GM18861 (cell line): ENCODE data around the gene CD7.

Experiments used
- ATAC-seq: cut with Tn5 transposase; IDR thresholded peaks from one replicate; pipeline ENCODE4 v1.9.1; 2021; ENCODE audit not compliant: unreplicated experiment

Gene CD7

DNA sequence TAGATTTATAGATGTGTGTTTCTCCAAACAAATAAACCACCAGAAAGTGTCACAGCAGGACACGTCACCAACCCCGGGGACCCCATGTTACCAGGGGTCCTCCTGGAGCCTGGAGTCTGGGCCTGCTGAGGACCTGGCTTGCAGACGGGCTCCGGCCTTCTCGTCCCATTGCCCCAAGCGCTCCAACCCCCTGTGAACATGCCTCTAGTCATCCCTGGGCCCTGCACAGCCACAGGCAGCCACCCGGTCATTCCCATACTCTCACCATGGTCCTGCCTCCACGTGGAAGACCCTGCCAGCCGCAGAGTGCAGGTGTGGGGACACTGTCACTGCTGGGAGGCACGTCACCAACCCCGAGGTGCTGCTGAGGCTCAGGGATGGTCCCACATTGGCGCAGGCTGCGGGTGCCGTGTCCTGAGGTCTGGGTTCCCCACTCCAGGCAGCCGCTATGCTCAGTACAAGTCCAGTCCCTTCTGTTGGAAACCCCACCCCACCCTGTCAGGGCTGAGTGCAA lies 11.6 kb upstream of the CD7 start:
- ATAC-seq: no peak

GRCh38 chr17:82328141-82328993 lies 11.0 kb upstream of the CD7 start:
- no peak for ATAC-seq

DNA sequence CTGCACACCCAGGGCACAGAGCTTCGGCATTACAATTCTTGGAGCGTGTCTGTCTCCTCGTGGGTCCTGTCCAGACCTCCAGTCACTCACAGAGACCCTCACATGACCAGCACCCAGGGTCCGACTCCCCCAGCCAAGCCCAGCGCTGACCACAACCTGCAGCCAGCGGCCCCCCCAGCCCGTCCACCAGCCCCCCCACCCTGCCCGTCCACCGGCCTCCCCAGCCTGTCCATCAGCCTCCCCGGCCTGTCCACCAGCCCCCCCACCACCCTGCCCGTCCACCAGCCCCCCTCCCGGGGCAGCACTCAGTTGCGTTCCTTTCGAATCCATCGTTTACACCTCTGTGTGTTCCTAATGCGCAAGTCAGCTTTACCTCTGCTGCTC lies 10.3 kb upstream of the CD7 start:
- ATAC-seq: no peak

DNA sequence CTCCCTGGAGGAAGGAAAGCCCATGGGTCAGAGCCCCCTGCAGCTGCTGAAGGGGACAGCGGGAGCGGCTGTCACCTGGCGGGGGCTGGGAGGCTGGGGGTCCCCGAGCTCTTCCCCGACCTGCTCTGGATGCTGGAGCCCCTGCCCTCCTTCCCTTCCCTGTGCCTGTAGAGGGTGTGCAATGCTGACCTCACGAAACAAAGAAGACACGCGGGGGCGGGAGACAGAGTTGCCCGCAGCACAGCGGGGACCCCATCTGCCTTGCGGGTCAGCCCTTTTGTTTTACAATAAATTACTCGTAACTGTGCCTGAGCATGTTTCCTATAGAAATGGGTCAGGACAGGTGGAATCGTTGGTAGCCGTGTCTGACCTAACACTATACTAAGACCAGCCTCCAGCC lies 9.9 kb upstream of the CD7 start:
- ATAC-seq: no peak

- ATAC-seq: no peak
Observed at GRCh38 chr17:82325286-82326180, 8.1 kb upstream of the CD7 start.

GRCh38 chr17:82324566-82325285 lies 7.3 kb upstream of the CD7 start:
- no peak for ATAC-seq

DNA sequence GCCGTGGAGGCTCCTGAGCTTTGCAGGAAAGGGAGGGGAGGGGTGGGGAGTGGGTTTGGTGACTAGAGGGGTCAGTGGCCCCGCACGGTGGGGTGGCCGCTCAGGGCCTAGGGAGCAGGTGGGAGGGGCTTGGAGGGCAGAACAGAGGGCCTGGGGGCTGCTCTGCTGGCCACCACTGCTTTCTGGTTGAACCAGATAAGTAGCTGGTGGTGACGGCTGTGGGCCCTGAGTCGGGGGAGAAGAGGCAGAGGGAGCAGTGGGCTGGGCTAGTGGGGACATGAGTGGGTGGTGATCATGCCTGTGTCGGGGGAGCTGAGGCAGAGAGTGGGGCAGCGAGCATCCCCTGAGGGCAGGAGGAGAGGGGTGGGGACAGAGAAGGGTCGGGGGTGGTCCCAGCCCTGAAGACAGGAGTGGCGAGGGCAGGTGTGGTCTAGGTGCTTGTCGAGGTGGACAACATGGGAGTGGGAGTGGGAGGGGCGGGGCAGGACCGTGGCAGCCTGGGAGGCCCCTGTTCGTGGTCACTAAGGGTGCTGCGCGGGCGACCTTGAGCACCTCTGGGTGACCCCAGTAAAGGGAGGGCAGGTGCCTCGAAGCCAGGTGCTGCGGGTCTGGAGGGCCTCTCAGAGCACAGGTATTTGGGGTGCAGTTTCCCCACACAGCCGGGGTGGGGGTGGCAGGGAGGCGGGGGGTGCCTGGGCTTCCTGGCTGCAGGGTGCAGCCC lies 6.3 kb upstream of the CD7 start:
- no peak for ATAC-seq

DNA sequence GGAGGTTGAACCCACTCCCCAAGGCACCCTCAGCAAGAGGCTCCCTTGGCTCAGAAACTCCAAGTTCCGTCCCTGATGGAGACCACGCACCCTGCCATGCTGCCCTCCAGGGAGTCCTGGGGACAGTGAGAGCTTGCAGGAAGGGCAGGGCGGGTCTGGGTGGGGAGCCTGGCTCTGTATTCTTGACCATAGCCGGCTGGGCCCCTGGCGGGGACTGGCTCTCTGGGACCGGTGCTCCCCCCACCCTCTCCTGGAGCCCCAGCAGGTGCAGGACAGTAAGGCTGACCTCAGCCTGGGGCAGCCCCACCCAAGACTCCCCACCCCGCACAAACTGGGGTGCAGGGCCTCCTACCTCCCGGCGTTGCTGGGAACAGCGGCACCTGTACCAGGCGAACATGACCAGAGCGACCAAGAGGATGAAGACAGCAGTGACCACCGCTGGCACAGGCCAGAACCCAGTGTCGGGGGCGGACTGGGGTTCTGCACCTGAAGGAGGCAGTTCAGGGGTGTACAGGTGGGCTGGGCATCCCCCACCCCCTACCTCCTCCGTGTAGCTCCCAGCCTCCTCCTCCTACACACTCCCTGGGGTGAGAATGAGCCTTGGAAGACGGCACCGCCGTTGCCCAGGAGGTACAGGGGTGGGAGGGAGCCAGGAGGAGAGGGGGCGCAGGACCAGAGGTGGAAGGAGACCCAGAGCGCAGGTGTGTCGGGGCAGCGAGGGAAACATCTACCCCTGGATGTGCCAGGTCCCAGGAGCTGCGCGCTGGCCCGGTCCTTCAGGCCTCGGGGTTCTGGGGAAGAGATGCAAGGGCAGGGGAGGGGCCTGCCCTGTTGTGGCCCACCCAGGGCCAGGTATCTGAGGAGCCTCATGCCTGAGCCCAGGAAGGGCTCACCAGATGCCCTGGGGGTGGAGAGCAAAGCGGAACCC lies 5.4 kb upstream of the CD7 start:
- ATAC-seq: no peak

GRCh38 chr17:82321947-82322466 lies 4.6 kb upstream of the CD7 start:
- no peak for ATAC-seq

DNA sequence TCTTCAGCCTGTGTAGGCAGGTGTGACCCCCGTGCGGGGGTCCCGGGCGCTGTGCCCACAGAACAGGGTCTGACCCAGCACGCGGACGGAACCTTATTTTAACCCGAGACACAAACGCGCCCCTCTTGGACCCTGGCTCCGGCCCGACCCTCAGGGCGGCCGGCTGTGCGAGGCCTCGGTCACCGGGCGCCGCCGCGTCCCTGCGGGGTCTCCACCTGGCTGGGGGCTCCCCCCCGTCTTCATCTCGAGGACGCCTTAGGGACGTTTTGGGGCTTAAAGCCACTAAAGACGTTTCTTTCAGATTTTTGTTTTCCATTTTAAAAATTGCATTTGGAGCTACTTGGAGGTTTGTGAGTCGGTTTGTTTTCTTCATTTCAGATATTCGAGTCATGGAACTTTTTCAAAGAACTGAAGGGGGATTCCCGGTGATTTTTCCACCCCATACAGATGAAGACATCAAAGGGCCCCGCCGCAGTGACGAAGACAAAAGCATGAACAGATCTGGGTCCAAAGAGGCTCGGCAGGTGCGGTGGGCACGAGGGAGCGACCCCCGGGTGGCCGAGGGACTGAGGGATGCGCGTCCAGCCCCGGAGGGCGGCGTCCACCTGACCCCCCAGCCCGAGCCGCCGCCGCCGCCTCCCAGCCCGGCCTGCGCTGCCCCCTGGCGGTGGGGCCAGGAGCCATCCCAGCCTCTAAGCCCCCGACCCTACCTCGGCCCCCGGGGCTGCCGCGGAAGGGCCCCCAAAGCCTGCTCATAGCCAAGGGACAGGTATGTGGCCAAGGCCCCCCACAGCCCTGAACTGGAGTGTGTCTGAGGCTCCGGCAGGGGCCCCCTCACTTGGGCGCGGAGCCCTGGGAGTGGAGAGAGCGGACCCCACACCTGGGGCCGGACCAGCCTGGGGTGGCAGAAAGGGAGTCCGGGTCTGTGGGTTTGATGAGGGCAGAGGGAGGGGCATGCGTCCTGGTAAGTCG lies 3.8 kb upstream of the CD7 start:
- no peak for ATAC-seq

- ATAC-seq: no peak
Observed at GRCh38 chr17:82320140-82320840, 2.9 kb upstream of the CD7 start.

GRCh38 chr17:82319619-82320062 lies 2.2 kb upstream of the CD7 start:
- ATAC-seq: no peak

- ATAC-seq: no peak
Observed at GRCh38 chr17:82318772-82319606, 1.6 kb upstream of the CD7 start.

GRCh38 chr17:82318169-82318498 lies 726 bp upstream of the CD7 start:
- no peak for ATAC-seq

DNA sequence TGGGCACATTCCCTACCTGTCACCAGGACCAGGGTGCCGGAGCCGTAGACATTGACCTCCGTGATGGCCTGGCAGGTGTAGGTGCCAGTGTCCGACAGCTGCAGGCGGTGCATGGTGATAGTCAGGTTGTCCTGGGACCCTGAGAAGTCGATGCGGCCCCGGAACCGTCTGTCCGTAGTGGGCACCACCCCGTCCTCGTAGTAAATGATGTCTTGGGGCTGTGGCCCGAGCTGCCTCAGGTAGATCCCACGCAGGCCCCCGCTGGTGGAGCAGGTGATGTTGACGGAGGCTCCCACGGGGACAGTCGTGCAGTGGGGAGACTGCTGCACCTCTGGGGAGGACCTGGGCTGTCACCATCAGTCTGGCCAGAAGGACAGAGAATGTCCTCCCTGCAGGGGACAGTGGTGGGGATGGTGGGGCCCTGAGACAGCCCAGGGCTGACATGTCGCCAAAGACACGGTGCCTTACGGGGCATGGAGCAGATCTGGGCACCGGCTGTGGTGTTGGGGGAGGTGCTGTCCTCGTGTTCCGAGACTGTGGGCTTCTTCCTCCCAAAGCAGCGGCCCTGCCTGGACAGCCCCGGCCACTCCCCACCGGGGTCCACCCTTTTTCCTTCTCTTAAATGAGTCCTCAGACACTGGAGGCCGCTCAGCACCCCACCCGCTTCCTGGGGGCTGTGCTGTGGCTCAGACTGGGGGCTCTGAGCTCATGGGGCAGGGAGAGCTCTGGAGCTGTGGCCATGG lies 586 bp downstream of the CD7 start:
- ATAC-seq: no peak
